Fibroblast of lung (primary cell): Measurements from ENCODE around the gene ENOX1.

Experiments
- EZH2 ChIP-seq: IDR thresholded peaks from 2 replicates; pipeline ENCODE4 v1.5.1; 2012; ENCODE audit warnings: low read length, control low read depth, mild to moderate bottlenecking; ENCODE audit errors: missing control alignments
- TF ChIP-seq, protein P1 (sequence below), 2 donors: IDR thresholded peaks in 1 of 2; conservative IDR thresholded peaks in 1 of 2; 1 replicate in 1 of 2; 2 replicates in 1 of 2; pipeline ENCODE4 v1.5.1; 2011 to 2012; ENCODE audit warnings: low read length in 2 of 2, control low read depth in 1 of 2, inconsistent platforms in 1 of 2, low read depth in 1 of 2, mild to moderate bottlenecking in 1 of 2

DNA sequence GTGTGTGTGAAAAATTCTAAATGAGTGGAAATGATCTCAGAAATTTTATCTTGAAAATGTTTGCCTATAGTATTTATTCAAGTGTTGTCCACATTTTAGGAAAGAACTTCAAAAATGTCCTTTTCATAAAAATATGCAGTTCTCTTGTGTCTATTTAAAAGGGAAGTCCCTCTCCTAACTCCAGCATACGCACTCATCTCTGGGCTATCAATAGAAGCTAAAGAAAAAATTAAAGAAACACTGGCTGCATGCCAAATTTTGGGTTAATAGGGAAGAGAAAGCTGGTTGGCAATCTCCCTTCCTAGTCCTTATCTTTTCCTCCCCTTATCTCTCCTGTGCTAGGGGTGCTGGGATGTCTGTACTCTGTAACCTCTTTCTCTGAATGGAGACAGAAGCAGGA lies 313.3 kb downstream of the ENOX1 start:
- TF ChIP-seq, protein P1, sequence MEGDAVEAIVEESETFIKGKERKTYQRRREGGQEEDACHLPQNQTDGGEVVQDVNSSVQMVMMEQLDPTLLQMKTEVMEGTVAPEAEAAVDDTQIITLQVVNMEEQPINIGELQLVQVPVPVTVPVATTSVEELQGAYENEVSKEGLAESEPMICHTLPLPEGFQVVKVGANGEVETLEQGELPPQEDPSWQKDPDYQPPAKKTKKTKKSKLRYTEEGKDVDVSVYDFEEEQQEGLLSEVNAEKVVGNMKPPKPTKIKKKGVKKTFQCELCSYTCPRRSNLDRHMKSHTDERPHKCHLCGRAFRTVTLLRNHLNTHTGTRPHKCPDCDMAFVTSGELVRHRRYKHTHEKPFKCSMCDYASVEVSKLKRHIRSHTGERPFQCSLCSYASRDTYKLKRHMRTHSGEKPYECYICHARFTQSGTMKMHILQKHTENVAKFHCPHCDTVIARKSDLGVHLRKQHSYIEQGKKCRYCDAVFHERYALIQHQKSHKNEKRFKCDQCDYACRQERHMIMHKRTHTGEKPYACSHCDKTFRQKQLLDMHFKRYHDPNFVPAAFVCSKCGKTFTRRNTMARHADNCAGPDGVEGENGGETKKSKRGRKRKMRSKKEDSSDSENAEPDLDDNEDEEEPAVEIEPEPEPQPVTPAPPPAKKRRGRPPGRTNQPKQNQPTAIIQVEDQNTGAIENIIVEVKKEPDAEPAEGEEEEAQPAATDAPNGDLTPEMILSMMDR (conservative IDR thresholded peaks at IDR 0.05 in 1 of 2, IDR thresholded peaks at IDR 0.05 in 1 of 2; ENCODE audit: low read depth in 1 of 2, low read length in 2 of 2), result no peak
- no peak for TF ChIP-seq EZH2
